Keratinocyte (primary cell): Measurements from ENCODE around the gene NPDC1. TPM values are rescaled to one million over a fixed set of nuclear protein-coding genes. Genes with fewer than 3 reads are reported as not detected.

Source experiments
- DNase-seq: peaks from one replicate; pipeline ENCODE4 v3.0.0-alpha.2; 2011; ENCODE audit warnings: low read depth, missing footprints, low spot score
- FAIRE-seq: peaks from 2 replicates; lab custom pipeline; 2011; peaks lifted over from hg19 to GRCh38; lab: Jason Lieb, UNC
- H2AFZ ChIP-seq: 2 replicates; pipeline ENCODE4 v1.6.0; 2012; ENCODE audit warnings: low read length, control low read depth, inconsistent platforms; ENCODE audit not compliant: control insufficient read depth
- H3K27ac ChIP-seq: 2 replicates; pipeline ENCODE4 v1.5.1; 2011; ENCODE audit warnings: low read length; ENCODE audit not compliant: control insufficient read depth, insufficient read depth
- H3K27me3 ChIP-seq: 3 replicates; pipeline ENCODE4 v1.6.0; 2011; ENCODE audit warnings: low read length; ENCODE audit not compliant: control insufficient read depth, insufficient read depth; ENCODE audit errors: extremely low read depth
- H3K36me3 ChIP-seq, 2 experiments: 2 replicates in 1 of 2; 3 replicates in 1 of 2; pipeline ENCODE4 v1.5.1; 2011; ENCODE audit warnings: low read length in 2 of 2, mild to moderate bottlenecking in 1 of 2; ENCODE audit not compliant: control insufficient read depth in 2 of 2, insufficient read depth in 2 of 2; ENCODE audit errors: extremely low read depth in 1 of 2
- H3K4me1 ChIP-seq: 3 replicates; pipeline ENCODE4 v1.5.1; 2011; ENCODE audit warnings: low read length; ENCODE audit not compliant: control insufficient read depth, insufficient read depth; ENCODE audit errors: extremely low read depth
- H3K4me2 ChIP-seq: 3 replicates; pipeline ENCODE4 v1.6.0; 2011; ENCODE audit warnings: low read depth, low read length; ENCODE audit not compliant: control insufficient read depth, insufficient read depth; ENCODE audit errors: extremely low read depth
- H3K4me3 ChIP-seq, 3 experiments: fragments of 200-600 bp in 1 of 3; sonication (generic) in 1 of 3; 2 replicates in 2 of 3; 3 replicates in 1 of 3; pipeline ENCODE4 v1.5.1; 2011 to 2016; ENCODE audit warnings: low read length in 3 of 3, mild to moderate bottlenecking in 3 of 3, control low read depth in 2 of 3, inconsistent platforms in 1 of 3, low read depth in 1 of 3, mixed read lengths in 1 of 3, mixed run types in 1 of 3, moderate library complexity in 1 of 3; ENCODE audit not compliant: control insufficient read depth in 2 of 3, insufficient read depth in 2 of 3; ENCODE audit errors: extremely low read depth in 1 of 3
- H3K79me2 ChIP-seq: 2 replicates; pipeline ENCODE4 v1.6.0; 2012; ENCODE audit warnings: low read length; ENCODE audit not compliant: control insufficient read depth, insufficient read depth
- H3K9ac ChIP-seq: 3 replicates; pipeline ENCODE4 v1.6.0; 2011; ENCODE audit warnings: low read length; ENCODE audit not compliant: control insufficient read depth, insufficient read depth; ENCODE audit errors: extremely low read depth
- H3K9me1 ChIP-seq: 3 replicates; pipeline ENCODE4 v1.6.0; 2011; ENCODE audit warnings: low read length; ENCODE audit not compliant: control insufficient read depth, insufficient read depth; ENCODE audit errors: extremely low read depth
- H3K9me3 ChIP-seq: 2 replicates; pipeline ENCODE4 v1.5.1; 2012; ENCODE audit warnings: low read depth, low read length; ENCODE audit not compliant: control insufficient read depth
- H4K20me1 ChIP-seq: 3 replicates; pipeline ENCODE4 v1.6.0; 2011; ENCODE audit warnings: low read length; ENCODE audit not compliant: control insufficient read depth, insufficient read depth; ENCODE audit errors: extremely low read depth
- EZH2 ChIP-seq: IDR thresholded peaks from one replicate; pipeline ENCODE4 v1.6.1; 2012; ENCODE audit warnings: inconsistent platforms, mild to moderate bottlenecking, low read length, moderate library complexity
- dilution Hi-C: fragments of 300-500 bp; cut with MboI; formaldehyde crosslinking; loops from one replicate; pipeline ENCODE4 v1.7.0; 2020; ENCODE audit warnings: low sequenced_read_pairs; ENCODE audit not compliant: extremely low pct_ligation_motif_present
- polyA plus RNA-seq, 5 experiments: library from polyadenylated mRNA; depleted of rRNA in 3 of 5; stranded (reverse) in 3 of 5; stranded (forward) in 1 of 5; unstranded in 1 of 5; fragments of >200 nt; gene quantifications; 1 replicate in 1 of 5; 2 replicates in 3 of 5; 3 replicates in 1 of 5; pipeline versions ENCODE4 v1.2.1 to v1.2.3, GENCODE V29; 2011 to 2012; ENCODE audit warnings: missing spikeins in 2 of 5, low read depth in 1 of 5, low replicate concordance in 1 of 5
- TF ChIP-seq, protein P1 (sequence below), 3 experiments: IDR thresholded peaks in 1 of 3; conservative IDR thresholded peaks in 1 of 3; optimal IDR thresholded peaks in 1 of 3; 2 replicates in 2 of 3; 3 replicates in 1 of 3; pipeline versions ENCODE3 to v1.5.1; 2011; ENCODE audit warnings: low read length in 3 of 3, mild to moderate bottlenecking in 3 of 3, moderate library complexity in 2 of 3, control low read depth in 1 of 3, inconsistent platforms in 1 of 3; ENCODE audit not compliant: insufficient read depth in 2 of 3; ENCODE audit errors: extremely low read depth in 1 of 3

The NPDC1 gene
- polyA plus RNA-seq, 1 donor (not counting 4 experiments of a cell fraction or from before 2014, with no cell fraction given), result 9.8 TPM

DNA sequence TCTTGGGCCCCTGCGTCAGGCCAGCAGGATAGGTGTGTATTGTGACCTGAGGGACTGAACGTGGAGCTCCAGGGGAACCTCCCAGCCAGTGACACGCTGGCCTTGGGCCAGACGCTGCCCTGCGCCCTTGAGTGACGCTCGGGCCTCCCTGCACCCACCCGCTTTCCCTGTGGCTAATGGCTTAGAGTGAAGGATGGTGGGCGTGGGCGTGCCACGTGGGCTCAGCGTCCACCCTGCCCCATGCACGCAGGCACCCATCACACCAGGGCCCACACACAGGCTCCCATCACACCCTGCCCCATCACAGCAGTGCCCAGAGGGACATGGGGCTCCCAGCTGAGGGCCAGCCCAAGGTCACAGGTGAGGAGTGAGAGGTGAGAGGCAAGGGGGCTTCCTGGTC lies 8.9 kb downstream of the NPDC1 start:
- DNase-seq (no peak), FAIRE-seq (no peak)
- H3K4me1 ChIP-seq, result peaks cover 3% of the 10 kb centered on the region
- no peak overlapping the region for H3K27ac ChIP-seq
- dilution Hi-C loops, result no loop called here
- no peaks in the 10 kb centered on the region for H3K9me1 ChIP-seq
- no peak overlapping the region for H3K4me2 ChIP-seq
- no peaks in the 10 kb centered on the region for H3K27me3 ChIP-seq
- no peak overlapping the region for H3K4me3 ChIP-seq
- TF ChIP-seq EZH2, result no peak
- TF ChIP-seq, protein P1, sequence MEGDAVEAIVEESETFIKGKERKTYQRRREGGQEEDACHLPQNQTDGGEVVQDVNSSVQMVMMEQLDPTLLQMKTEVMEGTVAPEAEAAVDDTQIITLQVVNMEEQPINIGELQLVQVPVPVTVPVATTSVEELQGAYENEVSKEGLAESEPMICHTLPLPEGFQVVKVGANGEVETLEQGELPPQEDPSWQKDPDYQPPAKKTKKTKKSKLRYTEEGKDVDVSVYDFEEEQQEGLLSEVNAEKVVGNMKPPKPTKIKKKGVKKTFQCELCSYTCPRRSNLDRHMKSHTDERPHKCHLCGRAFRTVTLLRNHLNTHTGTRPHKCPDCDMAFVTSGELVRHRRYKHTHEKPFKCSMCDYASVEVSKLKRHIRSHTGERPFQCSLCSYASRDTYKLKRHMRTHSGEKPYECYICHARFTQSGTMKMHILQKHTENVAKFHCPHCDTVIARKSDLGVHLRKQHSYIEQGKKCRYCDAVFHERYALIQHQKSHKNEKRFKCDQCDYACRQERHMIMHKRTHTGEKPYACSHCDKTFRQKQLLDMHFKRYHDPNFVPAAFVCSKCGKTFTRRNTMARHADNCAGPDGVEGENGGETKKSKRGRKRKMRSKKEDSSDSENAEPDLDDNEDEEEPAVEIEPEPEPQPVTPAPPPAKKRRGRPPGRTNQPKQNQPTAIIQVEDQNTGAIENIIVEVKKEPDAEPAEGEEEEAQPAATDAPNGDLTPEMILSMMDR (optimal IDR thresholded peaks at IDR 0.05 in 1 of 3, IDR thresholded peaks at IDR 0.05 in 1 of 3, conservative IDR thresholded peaks at IDR 0.05 in 1 of 3; ENCODE audit: extremely low read depth in 1 of 3, insufficient read depth in 2 of 3, low read length in 3 of 3), result no peak
- H3K36me3 ChIP-seq, result peaks cover 0 to 4% of the 10 kb centered on the region in 2 experiments
- no peaks in the 10 kb centered on the region for H3K9me3 ChIP-seq
- no peak overlapping the region for H3K9ac ChIP-seq
- no peaks in the 10 kb centered on the region for H3K79me2 ChIP-seq
- no peak overlapping the region for H2AFZ ChIP-seq
- H4K20me1 ChIP-seq, result no peaks in the 10 kb centered on the region

DNA sequence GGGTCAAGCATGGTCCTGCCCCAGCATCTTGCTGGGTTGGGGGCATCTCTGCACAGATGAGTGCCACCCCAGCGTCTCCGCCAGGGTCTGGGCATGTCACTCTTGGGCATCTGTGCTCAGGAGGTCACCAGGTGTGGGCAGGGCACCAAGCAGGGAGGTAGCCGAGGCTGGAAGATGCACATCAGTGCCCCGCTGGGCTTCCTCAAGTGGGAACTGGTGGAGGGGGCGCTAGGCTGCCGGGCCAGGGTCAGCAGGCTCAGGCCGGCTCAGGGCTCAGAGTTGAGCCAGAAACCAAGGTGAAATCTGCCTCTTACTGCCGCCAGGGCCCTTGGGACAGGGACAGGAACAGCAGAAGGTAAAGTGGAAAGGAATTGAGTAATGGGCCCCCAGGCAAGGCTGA lies 10.0 kb downstream of the NPDC1 start:
- no peaks in the 10 kb centered on the region for H3K9me3 ChIP-seq
- no peak for TF ChIP-seq EZH2
- TF ChIP-seq, protein P1 (optimal IDR thresholded peaks at IDR 0.05 in 1 of 3, IDR thresholded peaks at IDR 0.05 in 1 of 3, conservative IDR thresholded peaks at IDR 0.05 in 1 of 3; ENCODE audit: extremely low read depth in 1 of 3, insufficient read depth in 2 of 3, low read length in 3 of 3), result no peak
- no peaks in the 10 kb centered on the region for H3K27me3 ChIP-seq
- dilution Hi-C loops, result no loop called here
- DNase-seq (no peak), FAIRE-seq (no peak)
- H3K4me3 ChIP-seq, result no peak overlapping the region
- H3K27ac ChIP-seq, result no peak overlapping the region
- H3K4me1 ChIP-seq, result peaks cover 3% of the 10 kb centered on the region
- no peaks in the 10 kb centered on the region for H3K79me2 ChIP-seq
- no peaks in the 10 kb centered on the region for H4K20me1 ChIP-seq
- H3K36me3 ChIP-seq, result peaks cover 0 to 4% of the 10 kb centered on the region in 2 experiments
- no peaks in the 10 kb centered on the region for H3K9me1 ChIP-seq
- no peak overlapping the region for H2AFZ ChIP-seq
- no peak overlapping the region for H3K4me2 ChIP-seq
- no peak overlapping the region for H3K9ac ChIP-seq
